Chondrocyte (in vitro differentiated cells): ENCODE results near the gene ENSA. TPM values are rescaled to one million over a fixed set of nuclear protein-coding genes. Genes with fewer than 3 reads are reported as not detected.
"Not testable (repeated sequence)": the region's sequence is repeated elsewhere in the genome, so short reads cannot be mapped to it uniquely, and the experiment has no call there.

Experiments used
- DNase-seq: peaks from one replicate; pipeline ENCODE4 v3.0.0; 2021; ENCODE audit warnings: mixed read lengths, low spot score
- H3K27ac Mint-ChIP-seq: one replicate; pipeline ENCODE4 v1.8.0; 2021; ENCODE audit warnings: mild to moderate bottlenecking, moderate library complexity, mixed read lengths; ENCODE audit not compliant: unreplicated experiment
- H3K27me3 Mint-ChIP-seq: 2 replicates; pipeline ENCODE4 v1.8.0; 2021; ENCODE audit warnings: low read depth, mixed read lengths
- H3K36me3 Mint-ChIP-seq: 2 replicates; pipeline ENCODE4 v1.8.0; 2021; ENCODE audit warnings: low read depth, mixed read lengths
- H3K4me1 Mint-ChIP-seq: 2 replicates; pipeline ENCODE4 v1.8.0; 2021; ENCODE audit warnings: low read depth, mild to moderate bottlenecking, mixed read lengths
- H3K4me3 Mint-ChIP-seq: one replicate; pipeline ENCODE4 v1.8.0; 2021; ENCODE audit warnings: mild to moderate bottlenecking, moderate library complexity, mixed read lengths; ENCODE audit not compliant: unreplicated experiment
- H3K9me3 Mint-ChIP-seq: 2 replicates; pipeline ENCODE4 v1.8.0; 2021; ENCODE audit warnings: low read depth, mixed read lengths
- total RNA-seq: library from RNA; stranded (reverse); gene quantifications from 3 replicates; pipeline ENCODE4 v1.2.1, GENCODE V29; 2021
- TF ChIP-seq, protein P1 (sequence below): fragments of 200-600 bp; sonication (generic); IDR thresholded peaks from 2 replicates; pipeline ENCODE4 v1.5.0; 2021; ENCODE audit warnings: antibody characterized with exemption, mild to moderate bottlenecking, moderate library complexity

ENSA gene
- total RNA-seq, 1 donor from 2014 or later, result 85.7 TPM

DNA sequence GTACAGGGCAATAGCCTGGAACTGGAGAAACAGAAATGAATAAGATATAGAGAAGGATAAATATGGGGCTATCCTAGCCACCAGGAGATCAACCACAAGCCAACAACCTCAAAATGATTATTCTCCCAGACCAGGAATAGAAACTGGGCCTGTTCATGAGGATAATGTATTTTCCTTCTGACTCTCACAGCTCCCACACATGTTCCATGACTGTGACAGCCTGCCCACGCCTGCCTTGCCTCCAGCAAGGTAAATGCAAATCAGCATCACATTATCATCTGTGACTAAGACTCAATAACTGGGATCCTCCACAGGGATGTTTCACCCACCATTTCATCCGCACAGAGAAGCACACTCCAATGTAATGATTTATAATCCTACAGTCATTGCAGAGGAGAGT, 3.3 kb downstream of the ENSA start:
- Mint-ChIP-seq H3K27me3 (no peaks in the 10 kb centered on the region), H3K4me3 (no peak overlapping the region), H3K27ac (no peak overlapping the region), H3K4me1 (peaks cover 15% of the 10 kb centered on the region), H3K36me3 (peaks cover 23% of the 10 kb centered on the region), H3K9me3 (no peaks in the 10 kb centered on the region)
- no peak for DNase-seq
- TF ChIP-seq, protein P1, sequence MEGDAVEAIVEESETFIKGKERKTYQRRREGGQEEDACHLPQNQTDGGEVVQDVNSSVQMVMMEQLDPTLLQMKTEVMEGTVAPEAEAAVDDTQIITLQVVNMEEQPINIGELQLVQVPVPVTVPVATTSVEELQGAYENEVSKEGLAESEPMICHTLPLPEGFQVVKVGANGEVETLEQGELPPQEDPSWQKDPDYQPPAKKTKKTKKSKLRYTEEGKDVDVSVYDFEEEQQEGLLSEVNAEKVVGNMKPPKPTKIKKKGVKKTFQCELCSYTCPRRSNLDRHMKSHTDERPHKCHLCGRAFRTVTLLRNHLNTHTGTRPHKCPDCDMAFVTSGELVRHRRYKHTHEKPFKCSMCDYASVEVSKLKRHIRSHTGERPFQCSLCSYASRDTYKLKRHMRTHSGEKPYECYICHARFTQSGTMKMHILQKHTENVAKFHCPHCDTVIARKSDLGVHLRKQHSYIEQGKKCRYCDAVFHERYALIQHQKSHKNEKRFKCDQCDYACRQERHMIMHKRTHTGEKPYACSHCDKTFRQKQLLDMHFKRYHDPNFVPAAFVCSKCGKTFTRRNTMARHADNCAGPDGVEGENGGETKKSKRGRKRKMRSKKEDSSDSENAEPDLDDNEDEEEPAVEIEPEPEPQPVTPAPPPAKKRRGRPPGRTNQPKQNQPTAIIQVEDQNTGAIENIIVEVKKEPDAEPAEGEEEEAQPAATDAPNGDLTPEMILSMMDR, result no peak

- H3K36me3 Mint-ChIP-seq, result peaks cover 26% of the 10 kb centered on the region
- H3K4me1 Mint-ChIP-seq, result peaks cover 28% of the 10 kb centered on the region
- not testable (repeated sequence) for H3K27me3 Mint-ChIP-seq, DNase-seq, H3K9me3 Mint-ChIP-seq, H3K27ac Mint-ChIP-seq, H3K4me3 Mint-ChIP-seq
Observed at GRCh38 chr1:150624546-150624945, 4.9 kb downstream of the ENSA start.

GRCh38 chr1:150624134-150624533, 5.3 kb downstream of the ENSA start:
- not testable (repeated sequence) for H3K4me3 Mint-ChIP-seq, DNase-seq, H3K9me3 Mint-ChIP-seq, H3K27ac Mint-ChIP-seq, H3K27me3 Mint-ChIP-seq
- peaks cover 26% of the 10 kb centered on the region for H3K36me3 Mint-ChIP-seq
- H3K4me1 Mint-ChIP-seq, result peaks cover 32% of the 10 kb centered on the region

DNA sequence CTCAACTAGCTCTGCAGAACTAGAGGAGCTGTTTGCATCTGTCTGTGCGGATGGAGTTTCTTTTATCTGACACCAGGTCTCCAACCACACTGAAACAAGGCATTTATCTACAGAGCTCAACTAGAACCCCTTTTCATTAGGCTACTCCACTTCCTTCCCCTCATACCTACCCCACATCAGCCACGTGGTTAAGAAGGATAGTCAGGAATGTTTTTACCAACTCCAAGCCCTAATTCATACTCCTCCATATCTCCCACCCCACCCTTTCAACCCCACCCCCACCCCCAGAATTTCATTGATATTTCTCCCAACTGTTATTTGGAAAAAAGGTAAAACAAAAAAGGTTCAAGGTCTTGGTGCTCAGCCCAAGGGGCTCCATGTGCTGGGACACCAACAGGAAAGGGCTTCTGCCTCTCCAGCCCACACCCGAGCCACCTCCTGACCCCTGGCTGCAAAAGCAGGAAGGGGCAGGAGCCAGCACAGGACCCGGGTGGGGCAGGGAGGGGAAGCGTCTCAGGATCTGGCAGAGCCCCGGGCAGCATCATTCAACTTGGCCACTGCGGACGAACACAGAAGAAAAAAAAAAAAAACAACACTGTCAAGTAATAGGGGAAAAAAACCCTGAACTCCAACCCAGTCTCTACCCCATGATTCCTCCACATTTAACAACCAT, 7.0 kb downstream of the ENSA start:
- H3K36me3 Mint-ChIP-seq, result peaks cover 26% of the 10 kb centered on the region
- H3K27ac Mint-ChIP-seq, result peak overlapping the region; percentile 45
- H3K4me3 Mint-ChIP-seq, result no peak overlapping the region
- H3K27me3 Mint-ChIP-seq, result no peaks in the 10 kb centered on the region
- peaks cover 32% of the 10 kb centered on the region for H3K4me1 Mint-ChIP-seq
- TF ChIP-seq, protein P1, result no peak
- no peaks in the 10 kb centered on the region for H3K9me3 Mint-ChIP-seq
- DNase-seq, result no peak

DNA sequence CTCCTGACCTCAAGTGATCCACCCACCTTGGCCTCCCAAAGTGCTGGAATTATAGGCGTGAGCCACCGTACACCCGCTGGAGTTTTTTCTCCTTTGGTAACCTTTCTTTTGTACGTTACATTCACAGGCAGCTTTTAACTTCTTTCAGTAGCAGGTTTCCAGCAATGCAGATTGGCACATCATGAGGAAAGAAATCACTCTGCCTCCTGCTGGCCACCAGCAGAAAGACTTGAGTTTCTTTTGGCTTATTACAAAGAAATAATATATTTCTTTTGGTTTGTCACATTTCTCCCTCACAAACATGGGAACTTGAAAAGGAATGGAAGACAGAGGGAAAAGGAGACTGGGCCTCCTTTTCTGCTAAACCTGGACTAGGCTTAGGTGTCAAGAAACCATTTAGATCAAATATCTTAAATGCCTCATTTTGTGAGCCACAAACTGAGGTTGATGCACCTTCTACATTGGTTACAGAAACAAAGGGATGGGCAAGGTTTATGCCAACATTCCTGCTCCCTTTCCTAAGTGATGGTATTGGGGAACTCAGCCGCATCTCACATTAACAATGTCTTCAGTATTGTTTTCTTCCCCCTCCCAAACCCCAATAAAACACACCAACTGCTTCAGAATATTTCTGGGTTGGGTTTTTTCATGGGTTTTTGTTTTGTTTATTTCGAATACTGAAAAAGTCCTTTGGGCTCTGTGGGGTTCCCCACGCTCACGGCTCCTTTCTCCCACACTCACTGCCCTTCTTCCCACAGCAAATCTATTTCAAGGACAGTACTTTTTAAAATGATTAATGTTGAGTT, 7.7 kb downstream of the ENSA start:
- no peak for DNase-seq

DNA sequence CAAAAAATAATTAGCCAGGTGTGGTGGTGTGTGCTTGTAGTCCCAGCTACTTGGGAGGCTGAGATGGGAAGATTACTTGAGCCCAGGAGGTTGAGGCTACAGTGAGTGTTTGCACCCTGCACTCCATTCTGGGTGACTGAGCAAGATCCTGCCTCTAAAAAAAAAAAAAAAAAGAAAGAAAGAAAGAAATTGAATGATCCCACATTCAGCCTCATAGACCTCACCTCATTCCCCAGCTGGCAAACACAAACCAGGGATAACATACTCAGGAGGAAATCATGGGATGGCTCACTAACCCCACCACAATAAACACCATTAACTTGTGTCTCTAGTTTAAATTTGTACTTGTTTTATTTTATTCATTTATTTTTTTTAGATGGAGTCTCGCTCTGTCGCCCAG, 8.5 kb downstream of the ENSA start:
- TF ChIP-seq, protein P1, result no peak

More for the DNA sequence above, 7.7 kb downstream of the ENSA start:
- peaks cover 32% of the 10 kb centered on the region for H3K4me1 Mint-ChIP-seq
- H3K9me3 Mint-ChIP-seq, result no peaks in the 10 kb centered on the region
- peaks cover 24% of the 10 kb centered on the region for H3K36me3 Mint-ChIP-seq
- no peak overlapping the region for H3K4me3 Mint-ChIP-seq
- H3K27me3 Mint-ChIP-seq, result no peaks in the 10 kb centered on the region
- H3K27ac Mint-ChIP-seq, result peak overlapping the region; percentile 45
- TF ChIP-seq, protein P1, result peak; percentile 86

More for the DNA sequence above, 8.5 kb downstream of the ENSA start:
- peak overlapping the region; percentile 63 for H3K27ac Mint-ChIP-seq
- no peaks in the 10 kb centered on the region for H3K27me3 Mint-ChIP-seq
- peaks cover 25% of the 10 kb centered on the region for H3K36me3 Mint-ChIP-seq
- DNase-seq, result no peak
- H3K4me3 Mint-ChIP-seq, result no peak overlapping the region
- H3K9me3 Mint-ChIP-seq, result no peaks in the 10 kb centered on the region
- peaks cover 34% of the 10 kb centered on the region for H3K4me1 Mint-ChIP-seq
